HG03469 (cell line): ENCODE results near the gene LRPAP1.

Source experiments
- ATAC-seq: cut with Tn5 transposase; IDR thresholded peaks from one replicate; pipeline ENCODE4 v1.9.1; 2021; ENCODE audit warnings: mild to moderate bottlenecking, moderate library complexity, moderate number of reproducible peaks; ENCODE audit not compliant: unreplicated experiment

Gene LRPAP1

DNA sequence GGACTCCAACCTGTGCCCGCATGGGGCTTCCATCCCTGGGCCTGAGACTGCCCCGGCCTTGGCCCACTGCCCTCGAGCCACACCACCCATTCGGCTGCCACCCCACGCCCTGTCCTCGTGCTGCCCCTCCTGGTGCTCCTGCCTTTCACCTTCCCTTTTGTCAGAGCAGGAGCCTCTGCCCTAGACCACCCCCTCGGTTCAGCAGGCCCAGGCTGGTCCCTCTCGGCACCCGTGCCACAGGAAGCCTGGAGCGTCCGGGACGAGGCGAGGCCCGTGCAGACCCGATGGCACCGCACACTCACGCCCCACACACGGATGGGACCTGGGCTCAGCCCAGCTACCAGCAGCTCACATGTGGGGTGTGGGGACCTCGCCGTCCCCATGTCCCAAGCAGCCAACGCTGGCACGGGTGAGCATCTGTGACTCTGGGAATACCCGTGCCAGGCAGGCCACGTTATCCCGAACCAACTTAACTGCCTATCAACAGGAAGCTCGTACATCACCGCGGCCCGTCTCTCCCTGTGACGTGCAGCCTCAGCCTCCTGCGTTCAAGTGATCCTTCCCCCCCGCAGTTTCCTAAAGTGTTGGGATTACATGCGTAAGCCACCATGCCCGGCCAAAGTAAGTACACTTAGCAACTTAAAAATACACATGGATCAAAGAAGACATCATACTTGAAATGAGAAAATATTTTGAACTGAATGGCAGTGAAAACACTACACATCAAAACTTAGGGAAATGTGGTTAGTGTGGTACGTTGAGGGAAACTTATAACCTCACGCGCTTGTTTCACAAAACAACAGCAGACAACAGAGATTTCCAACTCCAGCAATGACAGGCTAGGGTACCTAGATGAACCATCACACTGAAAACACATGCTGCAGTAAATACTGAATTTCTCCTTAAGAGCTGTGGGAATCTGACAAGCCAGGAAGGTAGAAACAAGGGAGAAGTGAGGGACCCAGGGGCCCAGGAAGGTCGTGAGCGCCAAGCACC lies 29.0 kb downstream of the LRPAP1 start:
- no peak for ATAC-seq

DNA sequence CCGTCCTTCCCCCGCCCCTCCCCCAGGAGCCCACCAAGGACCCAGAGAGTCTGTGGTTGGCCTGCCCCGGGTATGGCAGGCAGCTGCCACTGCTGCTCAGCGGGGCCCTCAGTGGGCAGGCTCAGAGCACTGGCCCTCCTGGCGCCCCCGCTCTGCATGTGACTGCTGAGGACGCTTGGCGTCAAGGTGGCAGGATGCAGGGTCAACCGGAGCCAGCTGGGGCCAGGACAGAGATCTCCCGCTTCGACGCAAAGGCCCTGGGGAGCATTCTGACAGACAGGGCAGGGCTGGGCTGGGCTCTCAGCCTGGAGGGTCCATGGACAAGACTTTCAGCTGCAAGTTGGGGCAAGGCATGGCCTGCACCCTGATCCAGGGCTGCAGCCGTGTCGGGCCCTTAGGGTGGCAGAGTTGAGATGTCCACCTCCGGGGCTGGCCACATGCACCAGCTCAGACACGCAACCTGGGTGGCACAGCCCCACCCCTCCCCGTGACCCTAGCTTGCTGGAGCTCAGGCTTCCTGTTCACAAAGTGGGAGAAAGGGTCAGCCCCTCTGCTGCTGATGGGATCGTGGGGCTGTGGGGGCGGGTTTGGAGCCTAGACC lies 30.3 kb downstream of the LRPAP1 start:
- no peak for ATAC-seq

DNA sequence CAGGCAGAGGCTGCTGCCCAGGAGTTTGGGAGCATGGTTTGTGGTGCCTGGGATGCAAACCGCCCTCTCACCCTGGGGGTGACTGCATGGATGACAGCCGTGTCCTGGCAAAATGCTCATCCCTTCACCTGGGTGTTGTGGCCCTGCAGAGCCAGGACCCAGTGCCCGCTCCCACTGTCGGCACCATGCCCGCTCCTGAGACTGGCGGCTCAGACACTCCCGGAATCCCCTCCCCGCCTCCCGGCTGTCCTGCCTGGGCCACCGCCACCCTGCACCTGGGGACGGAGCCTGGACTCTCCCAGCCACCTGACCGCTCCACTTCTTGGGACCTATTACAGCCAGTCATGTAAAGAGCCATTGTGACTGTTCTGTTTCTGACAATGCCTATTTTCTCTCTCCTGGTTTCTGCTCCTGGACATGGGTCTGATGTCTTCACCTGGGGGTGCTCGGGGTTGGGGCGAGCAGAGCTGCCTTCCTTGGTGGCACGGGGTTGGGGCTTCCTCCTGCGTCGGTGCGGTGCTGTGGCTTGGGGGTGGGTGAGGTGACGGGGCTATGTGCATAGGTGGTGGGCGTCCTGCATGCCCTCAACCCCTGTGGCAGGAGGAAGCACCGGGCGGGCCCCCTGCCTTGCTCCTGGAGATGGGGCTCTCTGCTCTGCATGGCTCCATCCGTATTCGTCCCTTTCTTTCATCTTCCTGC lies 30.9 kb downstream of the LRPAP1 start:
- ATAC-seq: no peak

DNA sequence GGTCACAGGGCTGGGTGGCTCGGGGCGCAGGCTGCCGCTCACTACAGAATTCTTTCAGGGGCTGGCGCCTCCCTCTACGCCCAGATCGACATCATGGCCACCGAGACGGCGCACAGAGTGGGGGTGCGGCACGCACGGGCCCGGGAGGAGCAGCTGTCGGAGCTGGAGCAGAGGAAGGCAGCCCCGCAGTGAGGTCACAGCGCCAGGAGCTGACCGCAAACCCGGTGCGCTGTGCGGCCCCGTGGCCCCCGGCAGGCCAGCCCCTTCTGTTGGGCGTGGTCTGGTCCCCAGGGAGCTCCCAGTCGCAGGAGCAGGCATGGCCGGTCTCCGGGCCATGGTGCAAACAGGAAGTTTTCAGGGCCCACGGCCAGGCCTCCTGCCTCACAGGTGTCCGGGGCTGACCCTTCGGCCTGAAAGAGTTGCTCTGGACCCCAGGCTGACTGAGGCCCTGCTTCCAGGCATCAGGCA lies 31.6 kb downstream of the LRPAP1 start:
- no peak for ATAC-seq

DNA sequence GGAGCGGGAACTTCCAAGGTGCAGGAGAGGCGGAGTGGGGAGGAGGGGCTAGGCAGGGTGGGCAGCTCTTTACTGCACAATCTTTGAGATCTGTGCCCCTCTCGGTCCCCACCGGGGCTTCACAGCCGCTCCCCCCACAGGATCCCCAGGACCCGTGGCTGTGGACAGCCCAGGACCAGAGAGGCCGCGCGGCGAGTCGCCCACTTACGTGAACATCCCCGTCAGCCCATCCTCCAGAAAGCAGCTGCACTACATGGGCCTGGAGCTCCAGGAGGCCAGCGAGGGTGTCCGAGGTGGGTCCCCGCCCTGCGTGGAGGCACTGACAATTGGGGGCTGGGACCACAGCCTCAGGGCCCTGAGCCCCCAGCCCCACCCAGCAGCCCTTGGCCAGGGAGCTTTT lies 32.1 kb downstream of the LRPAP1 start:
- ATAC-seq: no peak

DNA sequence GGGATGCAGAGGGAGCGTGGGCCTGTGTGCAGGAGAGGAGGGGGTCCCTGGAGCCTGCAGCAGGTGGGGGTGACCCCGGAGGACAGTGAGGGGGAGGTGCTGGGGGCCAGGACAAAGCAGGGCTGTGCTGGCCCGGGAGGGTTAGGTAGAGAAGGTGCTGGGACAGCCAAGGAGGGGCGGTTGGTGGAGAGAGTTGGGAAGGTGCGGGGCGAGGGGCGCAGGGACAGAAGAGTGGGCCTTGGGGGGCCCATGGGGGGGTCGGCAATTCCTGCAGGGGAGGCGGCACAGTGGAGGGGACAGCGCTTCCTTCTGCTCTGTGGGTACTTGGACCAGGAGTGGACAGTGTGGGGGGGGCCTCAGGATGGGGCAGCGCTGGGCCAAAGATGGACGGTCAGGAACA lies 32.5 kb downstream of the LRPAP1 start:
- ATAC-seq: no peak

DNA sequence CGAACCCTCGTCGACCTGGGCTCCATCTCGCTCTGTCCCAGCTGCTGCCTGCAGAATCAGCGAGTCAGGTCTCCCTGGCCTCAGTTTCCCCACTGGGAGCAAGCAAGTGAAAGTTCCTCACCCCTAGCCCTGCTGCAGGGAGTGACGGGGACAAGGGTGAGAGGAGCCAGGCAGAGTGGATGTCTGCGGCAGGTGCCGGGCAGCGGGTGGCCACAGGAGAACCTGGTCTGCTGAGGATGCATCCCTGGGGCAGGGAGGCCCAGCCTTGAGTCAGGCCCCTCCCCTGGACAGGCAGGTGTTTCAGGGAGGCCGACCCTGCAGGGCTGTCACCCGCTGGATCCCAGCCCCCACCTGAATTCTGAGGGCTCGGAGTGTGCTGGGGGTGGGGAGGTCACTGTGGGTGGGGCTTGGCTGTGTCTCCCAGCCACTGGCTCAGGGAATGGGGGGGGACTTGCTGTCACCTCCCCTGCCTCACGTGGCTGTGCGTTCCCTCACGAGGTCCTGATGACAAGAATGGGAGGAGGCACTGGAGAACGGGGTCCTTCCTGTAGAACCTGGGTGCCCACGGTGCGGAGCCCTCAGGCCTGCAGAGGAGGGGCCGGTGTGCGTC lies 33.2 kb downstream of the LRPAP1 start:
- no peak for ATAC-seq

DNA sequence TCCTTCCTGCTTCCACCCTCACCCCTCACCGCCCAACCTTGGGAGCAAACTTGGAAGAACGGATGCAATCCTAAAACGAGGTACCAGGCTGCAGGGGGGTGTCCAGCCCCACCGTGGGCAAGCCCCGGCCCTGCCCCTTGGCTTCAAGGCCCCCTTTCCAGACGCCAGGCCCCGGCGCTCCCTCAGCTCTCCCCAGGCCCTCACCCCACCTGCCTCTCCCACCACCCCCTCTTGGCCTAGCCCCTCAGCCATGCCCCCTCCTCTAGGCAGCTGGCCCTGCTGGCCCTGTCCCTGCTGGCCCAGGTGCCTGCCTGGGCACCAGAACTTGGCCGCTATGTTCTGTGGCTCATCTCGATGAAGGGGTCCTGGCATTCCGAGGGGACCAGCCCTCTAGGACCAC lies 33.8 kb downstream of the LRPAP1 start:
- no peak for ATAC-seq

DNA sequence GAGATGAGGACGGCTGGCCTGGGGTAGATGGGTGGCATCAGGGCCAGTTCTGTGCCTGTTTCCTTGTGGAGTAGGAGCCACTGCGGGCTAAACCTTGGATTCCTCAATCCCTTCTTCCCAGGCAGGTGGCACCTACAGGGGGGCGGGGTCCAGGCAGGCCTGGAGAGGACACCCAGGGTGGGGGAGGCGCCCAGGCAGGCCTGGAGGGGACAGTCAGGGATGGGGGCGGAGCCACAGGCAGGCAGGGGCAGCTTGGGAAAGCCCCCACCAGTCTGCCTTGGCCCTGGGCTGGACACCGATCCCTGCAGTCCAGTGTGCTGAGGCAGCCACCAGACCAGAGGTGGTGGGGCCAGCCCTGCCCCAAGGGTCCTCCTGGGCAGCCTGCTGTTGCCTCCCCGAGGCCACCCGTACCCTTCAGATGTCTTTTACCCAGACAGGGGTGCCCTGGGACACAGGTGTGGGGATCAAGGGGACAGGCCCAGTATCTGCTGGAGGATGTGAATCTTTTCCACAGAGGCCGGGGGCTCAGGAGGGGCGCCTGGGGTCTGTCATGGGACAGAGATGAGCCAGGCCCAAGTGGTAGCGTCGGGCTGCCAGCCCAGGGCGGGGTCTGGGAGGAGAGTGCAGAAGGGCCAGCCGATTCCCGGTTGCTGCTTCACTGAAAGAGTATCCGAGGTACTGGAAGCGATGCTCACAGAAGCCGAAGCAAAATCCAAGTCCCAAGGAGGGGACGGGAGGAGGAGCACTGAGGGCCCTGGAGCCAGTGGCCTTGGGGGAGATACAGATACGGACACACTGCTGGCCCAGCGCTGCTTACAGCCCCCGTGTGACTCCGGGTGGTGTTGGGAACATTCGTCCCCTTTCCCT lies 34.5 kb downstream of the LRPAP1 start:
- ATAC-seq: no peak

DNA sequence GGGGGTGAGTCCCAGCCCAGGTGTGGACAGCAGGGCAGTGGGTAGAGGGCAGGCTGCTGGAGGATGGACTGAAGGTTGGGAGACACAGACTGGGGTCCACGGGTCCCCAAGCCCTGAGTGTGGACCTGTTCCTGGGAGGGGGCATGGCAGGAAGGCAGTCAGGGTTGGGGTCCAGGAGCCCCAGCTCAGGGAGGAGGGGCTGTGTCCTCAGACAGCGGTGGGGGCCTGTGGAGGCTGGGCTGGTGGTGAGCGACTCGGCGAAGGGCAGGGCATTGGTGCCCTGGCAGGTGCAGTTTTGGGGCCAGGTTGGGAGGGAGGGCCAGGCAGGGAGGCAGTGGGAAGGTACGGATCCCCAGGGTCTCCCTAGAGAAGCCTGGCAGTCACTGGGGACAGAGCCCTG lies 35.1 kb downstream of the LRPAP1 start:
- ATAC-seq: no peak

DNA sequence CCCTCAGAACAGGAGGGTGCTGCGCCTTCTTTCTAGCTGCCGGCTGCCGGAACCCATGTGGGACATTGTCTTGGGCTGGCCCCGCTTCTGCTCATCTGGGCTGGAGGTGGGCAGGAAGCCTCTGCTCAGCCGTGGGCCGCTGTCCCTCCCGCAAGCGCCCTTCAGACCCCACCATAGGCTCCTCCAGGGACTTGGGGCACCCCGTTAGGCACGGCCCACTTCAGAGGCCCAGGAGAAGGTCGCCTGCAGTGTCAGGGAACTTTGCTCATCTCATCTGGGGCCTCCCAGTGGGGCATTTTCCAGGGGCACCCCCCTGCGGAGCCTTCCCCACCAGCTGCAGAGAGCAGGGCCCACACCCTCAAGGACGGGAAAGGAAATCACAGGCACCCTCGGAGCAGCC lies 36.2 kb downstream of the LRPAP1 start:
- ATAC-seq: no peak

DNA sequence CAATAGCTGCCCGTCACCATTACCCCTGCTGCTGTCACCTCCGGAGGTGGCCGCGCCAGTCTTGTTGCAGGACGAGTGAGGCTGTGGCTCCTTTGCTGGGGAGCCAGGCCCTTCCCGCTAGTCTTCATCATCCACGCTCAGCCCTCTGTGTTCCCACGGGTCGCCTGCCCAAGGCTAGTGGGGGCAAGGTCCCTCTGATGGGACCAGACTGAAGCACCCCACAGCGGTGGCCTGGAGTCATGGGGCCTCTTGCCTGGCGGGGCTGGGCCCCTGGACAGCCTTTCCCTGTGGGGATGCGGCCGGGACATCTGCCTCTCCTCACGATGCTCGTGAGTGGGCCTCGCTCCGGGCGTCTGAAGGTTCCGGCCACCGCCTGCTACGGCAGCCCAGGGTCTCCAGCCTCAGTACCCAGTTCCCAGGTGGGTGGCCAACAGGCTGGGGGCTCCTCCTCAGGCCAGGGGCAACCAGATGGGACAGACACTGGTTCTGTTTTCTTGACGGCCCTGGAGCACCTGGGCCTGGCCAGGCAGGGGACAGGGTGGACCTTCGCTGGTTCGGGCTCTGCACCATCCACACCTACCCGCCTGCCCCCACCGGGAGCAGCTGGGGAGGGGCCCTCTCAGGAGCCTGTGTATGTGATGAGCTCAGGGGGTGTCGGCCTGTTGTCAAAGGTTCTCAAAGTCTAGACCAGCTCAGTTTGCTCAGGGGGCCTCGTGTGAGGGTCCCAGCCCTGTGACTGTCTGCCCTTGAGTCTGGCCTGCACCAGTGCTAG lies 36.8 kb downstream of the LRPAP1 start:
- no peak for ATAC-seq

DNA sequence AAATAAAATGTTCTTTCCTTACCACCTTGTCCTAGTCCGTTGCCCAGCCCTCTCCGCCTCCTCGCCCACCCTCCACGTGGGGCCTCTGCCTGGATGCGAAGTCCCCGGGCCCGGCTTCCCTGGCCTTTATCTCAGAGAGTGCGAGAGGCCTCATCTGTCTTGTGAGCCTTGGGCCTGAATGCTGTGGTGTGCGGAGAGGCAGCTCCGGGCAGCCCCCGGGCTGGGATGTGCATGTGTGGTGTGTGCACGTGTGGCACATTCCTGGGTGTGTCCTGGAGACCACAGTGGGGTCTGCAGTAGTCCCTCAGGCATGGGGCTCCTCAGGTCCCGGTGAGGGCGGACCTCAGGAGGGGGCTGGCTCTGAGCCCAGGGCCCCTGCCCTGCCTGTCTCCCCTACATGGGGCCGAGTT lies 37.8 kb downstream of the LRPAP1 start:
- ATAC-seq: no peak

DNA sequence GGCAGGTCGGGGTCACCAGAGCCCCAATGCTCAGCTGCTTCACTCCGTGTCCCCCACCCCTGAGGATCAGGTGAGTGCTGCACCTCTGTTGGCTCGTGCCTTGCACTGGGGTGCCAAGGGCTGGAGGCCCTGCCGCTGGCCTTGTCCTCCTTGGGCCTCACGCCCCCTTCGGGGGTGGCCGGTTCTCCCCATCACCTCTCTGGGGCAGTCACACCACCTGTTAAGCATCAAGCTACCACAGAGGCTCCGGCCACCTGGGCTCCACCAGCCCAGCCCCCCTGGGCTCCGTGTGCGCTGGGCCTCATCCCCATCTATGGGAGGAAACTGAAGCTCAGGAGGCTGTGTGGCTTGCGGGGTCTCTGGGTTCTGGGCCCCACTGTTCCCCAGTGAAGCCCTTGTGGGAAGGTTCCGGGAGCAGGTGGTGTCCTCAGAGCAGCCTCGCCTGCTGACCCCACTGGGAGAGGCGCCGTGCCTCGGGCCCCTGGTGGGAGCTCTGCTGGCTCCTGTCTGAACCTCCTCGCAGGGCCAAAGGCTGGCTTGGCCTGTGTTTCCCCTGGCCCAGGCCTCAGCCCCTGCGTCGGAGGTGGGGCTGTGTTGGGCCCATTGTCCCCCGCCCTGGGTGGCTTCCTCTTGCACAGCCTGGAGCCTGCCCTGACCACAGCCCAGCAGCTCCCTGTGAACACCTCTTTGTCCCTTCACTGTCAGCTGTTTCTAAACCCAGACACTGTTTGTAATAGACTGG lies 38.3 kb downstream of the LRPAP1 start:
- ATAC-seq: no peak

DNA sequence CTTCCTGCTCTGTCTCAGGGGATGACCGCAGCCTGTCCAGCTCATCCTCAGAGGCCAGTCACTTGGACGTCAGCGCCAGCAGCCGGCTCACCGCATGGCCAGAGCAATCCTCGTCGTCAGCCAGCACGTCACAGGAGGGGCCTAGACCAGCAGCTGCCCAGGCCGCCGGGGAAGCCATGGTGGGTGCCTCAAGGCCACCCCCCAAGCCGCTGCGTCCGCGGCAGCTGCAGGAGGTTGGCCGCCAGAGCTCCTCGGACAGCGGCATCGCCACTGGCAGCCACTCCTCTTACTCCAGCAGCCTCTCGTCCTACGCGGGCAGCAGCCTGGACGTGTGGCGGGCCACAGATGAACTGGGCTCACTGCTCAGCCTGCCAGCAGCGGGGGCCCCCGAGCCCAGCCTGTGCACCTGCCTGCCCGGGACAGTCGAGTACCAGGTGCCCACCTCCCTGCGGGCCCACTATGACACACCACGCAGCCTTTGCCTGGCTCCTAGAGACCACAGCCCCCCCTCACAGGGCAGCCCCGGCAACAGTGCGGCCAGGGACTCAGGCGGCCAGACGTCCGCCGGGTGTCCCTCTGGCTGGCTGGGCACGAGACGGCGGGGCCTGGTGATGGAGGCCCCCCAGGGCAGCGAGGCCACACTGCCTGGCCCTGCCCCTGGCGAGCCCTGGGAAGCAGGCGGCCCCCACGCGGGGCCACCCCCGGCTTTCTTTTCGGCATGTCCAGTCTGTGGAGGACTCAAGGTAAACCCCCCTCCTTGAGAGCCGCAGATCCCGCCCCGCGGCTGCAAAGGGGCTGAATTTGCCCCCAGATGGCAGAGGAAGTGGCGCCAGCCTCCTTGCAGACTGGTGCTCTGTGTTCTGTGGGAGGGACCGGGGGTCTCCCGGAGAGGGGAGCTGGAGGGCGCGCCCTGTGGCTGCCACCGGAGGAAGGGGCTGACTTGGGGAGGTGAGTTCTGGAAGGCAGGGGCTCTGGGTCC lies 39.2 kb downstream of the LRPAP1 start:
- no peak for ATAC-seq

DNA sequence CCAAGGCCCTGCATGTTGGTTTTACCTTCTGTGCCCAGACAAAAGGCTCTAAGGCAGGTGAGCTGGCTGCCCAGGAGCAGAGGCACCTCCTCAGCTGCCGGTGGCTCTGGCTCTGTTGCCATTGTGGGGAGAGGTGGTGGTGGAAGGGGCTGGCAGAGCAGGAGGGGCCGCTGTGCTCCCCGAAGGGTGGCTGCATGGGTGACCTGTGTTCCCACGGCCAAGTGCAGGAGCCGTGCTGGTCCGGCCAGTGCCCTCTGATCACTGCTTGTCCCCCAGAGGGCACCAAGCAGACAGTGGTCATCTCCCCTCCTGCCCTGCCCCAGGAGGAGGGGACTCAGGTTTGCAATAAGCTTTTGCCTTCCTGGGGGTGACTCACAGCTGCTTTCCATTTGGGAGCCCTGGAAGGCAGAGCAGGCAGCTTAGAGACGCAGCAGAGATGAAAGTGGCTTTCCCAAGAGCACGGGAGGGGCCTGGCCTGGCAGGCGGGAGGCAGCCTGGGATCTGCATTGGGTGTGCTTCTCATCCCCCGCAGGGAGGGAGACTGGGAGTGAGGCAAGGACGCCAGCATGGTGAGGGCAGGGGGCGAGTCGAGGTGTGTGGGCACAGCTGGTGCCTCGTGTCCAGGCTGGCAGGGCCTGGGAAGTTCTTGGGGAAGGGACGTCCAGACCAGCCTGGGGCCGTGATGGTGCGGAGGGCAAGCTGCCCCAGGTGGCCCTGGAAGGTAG lies 40.4 kb downstream of the LRPAP1 start:
- no peak for ATAC-seq

DNA sequence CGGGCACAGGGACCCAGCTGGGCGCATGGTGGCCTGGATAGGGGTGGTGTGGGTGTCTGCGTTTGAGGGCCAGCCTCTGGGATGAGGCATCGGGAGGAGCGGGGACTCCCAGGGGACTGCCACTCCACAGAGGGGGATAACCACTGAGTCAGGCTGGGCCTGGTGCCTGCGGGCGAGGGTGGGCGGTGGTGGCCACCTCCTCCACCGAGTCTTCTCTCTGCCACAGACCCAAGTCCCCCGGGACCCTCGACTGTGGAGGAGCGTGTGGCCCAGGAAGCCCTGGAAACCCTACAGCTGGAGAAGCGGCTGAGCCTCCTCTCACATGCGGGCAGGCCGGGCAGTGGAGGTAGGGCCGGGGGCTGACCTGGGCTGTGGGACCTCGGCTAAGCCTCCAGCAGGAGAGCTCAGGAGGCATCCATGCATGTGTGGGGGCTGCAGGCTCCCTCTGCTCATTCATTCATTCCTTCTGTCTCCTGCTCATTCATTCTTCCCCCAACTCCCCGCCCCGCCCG lies 42.7 kb downstream of the LRPAP1 start:
- ATAC-seq: no peak
